Gastrocnemius medialis (tissue), 4 donors: Measurements from ENCODE around the gene MYH9. TPM values are rescaled to one million over a fixed set of nuclear protein-coding genes. Genes with fewer than 3 reads are reported as not detected.
"Not testable (repeated sequence)": the region's sequence is repeated elsewhere in the genome, so short reads cannot be mapped to it uniquely, and the experiment has no call there.

Experiments
- ATAC-seq, 2 donors: fragments of 150-250 bp; one replicate each; pipeline ENCODE4 v1.9.1; 2016
- DNase-seq, 2 donors: peaks; one replicate each; pipeline ENCODE4 v3.0.0-alpha.2; 2019
- H3K27ac ChIP-seq, 4 donors: fragments of 200-600 bp; sonication (generic); 1 replicate in 1 of 4; 2 replicates in 3 of 4; pipeline ENCODE4 v1.5.1; 2016 to 2018; ENCODE audit warnings: mild to moderate bottlenecking in 2 of 4, moderate library complexity in 1 of 4
- H3K27me3 ChIP-seq, 3 donors: fragments of 200-600 bp; sonication (generic) in 2 of 3; 1 replicate in 1 of 3; 2 replicates in 2 of 3; pipeline versions ENCODE4 v1.5.1 to v1.6.0; 2016 to 2019; ENCODE audit warnings: mild to moderate bottlenecking in 1 of 3, moderate library complexity in 1 of 3
- H3K36me3 ChIP-seq, 2 donors: fragments of 200-600 bp; sonication (generic) in 1 of 2; one replicate each; pipeline ENCODE4 v1.5.1; 2017 to 2018
- H3K4me1 ChIP-seq, 2 donors: fragments of 200-600 bp; sonication (generic) in 1 of 2; one replicate each; pipeline ENCODE4 v1.5.1; 2016 to 2017; ENCODE audit warnings: mild to moderate bottlenecking in 2 of 2
- H3K4me3 ChIP-seq, 4 donors: fragments of 200-600 bp; sonication (generic) in 3 of 4; 1 replicate in 1 of 4; 2 replicates in 3 of 4; pipeline ENCODE4 v1.5.1; 2016 to 2019; ENCODE audit warnings: mild to moderate bottlenecking in 2 of 4
- H3K9me3 ChIP-seq, 3 donors: fragments of 200-600 bp; sonication (generic) in 2 of 3; 1 replicate in 1 of 3; 2 replicates in 2 of 3; pipeline ENCODE4 v1.5.1; 2016 to 2019
- POLR2A ChIP-seq, 2 donors: fragments of 450-650 bp; IDR thresholded peaks; one replicate each; pipeline ENCODE4 v1.6.1; 2017; ENCODE audit warnings: antibody characterized with exemption in 2 of 2, mild to moderate bottlenecking in 2 of 2, moderate library complexity in 2 of 2
- in situ Hi-C, 4 donors: fragments of 200-750 bp; cut with MboI; loops; one replicate each; pipeline versions ENCODE4 v1.15.0 to v1.8.0; 2017; ENCODE audit warnings: low sequenced_read_pairs in 4 of 4
- intact Hi-C: fragments of 100-400 bp; cut with DNase I; formaldehyde crosslinking; loops from one replicate; pipeline ENCODE4 v1.15.1; 2023; ENCODE audit warnings: low total_unique reads
- total RNA-seq, 4 donors: library from RNA; depleted of rRNA; stranded (reverse); fragments of >200 nt; gene quantifications; one replicate each; pipeline versions ENCODE4 v1.1.0 to v1.2.3, GENCODE V29; 2016
- TF ChIP-seq, protein P1 (sequence below), 5 experiments: fragments of 450-650 bp in 3 of 5; fragments of 200-600 bp in 2 of 5; sonication (generic) in 2 of 5; IDR thresholded peaks in 4 of 5; conservative IDR thresholded peaks in 1 of 5; 1 replicate in 4 of 5; 2 replicates in 1 of 5; pipeline ENCODE4 v1.5.1; 2016 to 2019; ENCODE audit warnings: antibody characterized with exemption in 5 of 5, mild to moderate bottlenecking in 3 of 5, moderate library complexity in 3 of 5

MYH9 gene
- total RNA-seq, 4 donors from 2014 or later = 38.9 to 115 (median 104) TPM

DNA sequence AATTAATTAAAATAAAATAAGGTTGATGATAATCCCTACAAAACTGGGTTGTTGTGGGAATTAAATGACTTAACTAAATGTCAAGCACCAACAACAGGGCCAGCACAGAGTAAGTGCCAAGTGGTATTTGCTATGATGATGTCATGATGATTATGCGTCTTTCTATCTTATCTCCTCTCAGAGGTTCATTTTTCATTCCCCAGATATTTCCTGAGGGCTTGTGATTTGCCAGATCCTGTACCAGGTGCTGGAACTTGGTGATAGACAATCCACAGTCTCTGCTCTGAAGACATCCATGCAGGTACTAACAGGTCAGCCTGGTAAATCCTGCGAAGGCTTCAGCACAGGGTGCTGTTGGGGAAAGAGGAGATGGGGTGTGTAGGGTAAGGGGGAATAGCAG is 8.1 kb upstream of the MYH9 start:
- no peak for DNase-seq
- H3K4me3 ChIP-seq = no peak overlapping the region
- no peaks in the 10 kb centered on the region for H3K36me3 ChIP-seq
- in situ Hi-C loops = loop anchor here in 1 of 4 donors (10.0 kb wide), 1 partner anchor 49 kb away; no protein-coding TSS in a partner anchor
- no peak for ATAC-seq
- H3K27me3 ChIP-seq = no peaks in the 10 kb centered on the region
- H3K9me3 ChIP-seq = no peaks in the 10 kb centered on the region
- TF ChIP-seq, protein P1, sequence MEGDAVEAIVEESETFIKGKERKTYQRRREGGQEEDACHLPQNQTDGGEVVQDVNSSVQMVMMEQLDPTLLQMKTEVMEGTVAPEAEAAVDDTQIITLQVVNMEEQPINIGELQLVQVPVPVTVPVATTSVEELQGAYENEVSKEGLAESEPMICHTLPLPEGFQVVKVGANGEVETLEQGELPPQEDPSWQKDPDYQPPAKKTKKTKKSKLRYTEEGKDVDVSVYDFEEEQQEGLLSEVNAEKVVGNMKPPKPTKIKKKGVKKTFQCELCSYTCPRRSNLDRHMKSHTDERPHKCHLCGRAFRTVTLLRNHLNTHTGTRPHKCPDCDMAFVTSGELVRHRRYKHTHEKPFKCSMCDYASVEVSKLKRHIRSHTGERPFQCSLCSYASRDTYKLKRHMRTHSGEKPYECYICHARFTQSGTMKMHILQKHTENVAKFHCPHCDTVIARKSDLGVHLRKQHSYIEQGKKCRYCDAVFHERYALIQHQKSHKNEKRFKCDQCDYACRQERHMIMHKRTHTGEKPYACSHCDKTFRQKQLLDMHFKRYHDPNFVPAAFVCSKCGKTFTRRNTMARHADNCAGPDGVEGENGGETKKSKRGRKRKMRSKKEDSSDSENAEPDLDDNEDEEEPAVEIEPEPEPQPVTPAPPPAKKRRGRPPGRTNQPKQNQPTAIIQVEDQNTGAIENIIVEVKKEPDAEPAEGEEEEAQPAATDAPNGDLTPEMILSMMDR (IDR thresholded peaks at IDR 0.05 in 4 of 5, conservative IDR thresholded peaks at IDR 0.05 in 1 of 5) = no peak
- TF ChIP-seq POLR2A (IDR thresholded peaks at IDR 0.05) = no peak
- H3K27ac ChIP-seq = no peak overlapping the region
- intact Hi-C loops = no loop called here
- H3K4me1 ChIP-seq = no peaks in the 10 kb centered on the region

DNA sequence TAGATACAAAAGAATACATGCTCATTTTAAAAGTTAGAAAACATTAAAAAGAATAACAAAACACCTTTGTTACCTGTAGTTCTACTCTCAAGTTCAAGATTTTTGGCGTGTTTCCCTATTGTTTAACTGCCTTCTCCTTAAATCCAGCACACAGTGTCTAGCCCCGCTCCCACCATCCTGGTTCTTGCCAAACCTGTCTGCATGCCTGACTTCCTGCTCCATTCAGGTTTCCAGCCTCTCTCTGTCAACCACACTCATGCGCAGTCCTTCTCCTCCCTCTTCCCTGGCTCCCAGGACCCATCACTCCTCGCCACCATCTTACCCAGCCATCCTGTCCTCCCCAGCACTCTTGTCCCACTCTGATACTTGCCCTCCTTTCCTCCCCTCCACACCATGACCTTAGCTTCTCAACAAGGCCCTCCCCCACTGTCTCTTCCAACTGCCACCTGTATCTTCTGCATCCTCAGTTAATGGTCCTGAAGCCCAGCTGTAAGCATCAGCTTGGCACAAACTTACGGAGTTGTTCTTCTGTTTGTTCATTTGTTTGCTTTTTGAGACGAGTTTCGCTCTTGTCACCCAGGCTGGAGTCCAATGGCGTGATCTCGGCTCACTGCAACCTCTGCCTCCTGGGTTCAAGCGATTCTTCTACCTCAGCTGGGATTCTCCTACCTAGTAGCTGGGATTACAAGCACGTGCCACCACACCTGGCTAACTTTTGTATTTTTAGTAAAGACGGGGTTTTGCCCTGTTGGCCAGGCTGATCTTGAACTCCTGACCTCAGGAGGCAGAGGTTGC is 7.5 kb upstream of the MYH9 start:
- in situ Hi-C loops (loop anchor here in 1 of 4 donors (10.0 kb wide), 1 partner anchor 50 kb away; no protein-coding TSS in a partner anchor), intact Hi-C loops (no loop called here)
- Histone ChIP-seq H3K36me3 (no peaks in the 10 kb centered on the region), H3K4me1 (no peaks in the 10 kb centered on the region), H3K27me3 (no peaks in the 10 kb centered on the region), H3K27ac (no peak overlapping the region), H3K9me3 (no peaks in the 10 kb centered on the region), H3K4me3 (no peak overlapping the region)
- no peak for ATAC-seq
- no peak for TF ChIP-seq POLR2A (IDR thresholded peaks at IDR 0.05)
- TF ChIP-seq, protein P1 (IDR thresholded peaks at IDR 0.05 in 4 of 5, conservative IDR thresholded peaks at IDR 0.05 in 1 of 5) = no peak
- DNase-seq = no peak

DNA sequence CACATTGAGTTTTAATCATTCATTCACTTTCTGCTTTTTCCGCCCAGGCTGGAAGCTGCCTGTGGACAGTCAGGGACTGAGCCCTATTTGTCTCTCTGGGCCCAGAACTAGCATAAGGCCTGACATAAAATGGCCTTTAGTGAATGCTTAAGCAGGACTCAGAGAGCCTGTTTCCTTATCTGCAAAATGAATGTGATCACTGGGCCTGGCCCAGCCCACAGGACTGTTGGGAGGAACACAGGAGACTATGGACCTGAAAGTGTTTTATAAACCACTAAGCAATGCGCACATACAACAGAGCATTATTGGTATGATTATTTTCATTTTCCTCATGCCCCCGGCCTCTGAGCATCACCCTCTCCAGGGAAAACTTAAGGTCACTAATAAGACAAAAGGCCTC is 3.9 kb upstream of the MYH9 start:
- no peak for TF ChIP-seq POLR2A (IDR thresholded peaks at IDR 0.05)
- TF ChIP-seq, protein P1 (IDR thresholded peaks at IDR 0.05 in 4 of 5, conservative IDR thresholded peaks at IDR 0.05 in 1 of 5) = no peak
- Histone ChIP-seq H3K4me3 (no peak overlapping the region), H3K27me3 (no peaks in the 10 kb centered on the region), H3K4me1 (peaks cover 3 to 9% of the 10 kb centered on the region in 2 donors), H3K36me3 (no peaks in the 10 kb centered on the region), H3K27ac (no peak overlapping the region), H3K9me3 (no peaks in the 10 kb centered on the region)
- DNase-seq = no peak
- ATAC-seq = no peak
- in situ Hi-C loops = loop anchor here in 1 of 4 donors (10.0 kb wide), 1 partner anchor 53 kb away; no protein-coding TSS in a partner anchor
- intact Hi-C loops = no loop called here

DNA sequence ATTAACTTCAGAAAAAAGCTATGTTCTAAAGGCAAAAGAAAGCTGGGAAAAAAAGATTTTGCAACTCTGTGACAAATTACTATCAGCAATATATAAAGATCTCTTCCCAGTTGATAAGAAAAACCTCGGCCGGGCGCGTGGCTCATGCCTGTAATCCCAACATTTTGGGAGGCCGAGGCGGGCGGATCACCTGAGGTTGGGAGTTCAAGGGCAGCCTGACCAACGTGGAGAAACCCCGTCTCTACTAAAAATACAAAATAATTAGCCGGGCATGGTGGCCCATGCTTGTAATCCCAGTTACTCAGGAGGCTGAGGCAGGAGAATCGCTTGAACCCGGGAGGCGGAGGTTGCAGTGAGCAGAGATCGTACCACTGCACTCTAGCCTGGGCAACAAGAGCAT is 1.4 kb upstream of the MYH9 start:
- H3K9me3 ChIP-seq, in situ Hi-C loops, H3K27ac ChIP-seq, H3K27me3 ChIP-seq, H3K36me3 ChIP-seq, DNase-seq, H3K4me3 ChIP-seq, ATAC-seq: not testable (repeated sequence)
- intact Hi-C loops = loop anchor here (2.0 kb wide), 1 partner anchor 62 kb away; no protein-coding TSS in a partner anchor
- H3K4me1 ChIP-seq = peaks cover 17 to 31% of the 10 kb centered on the region in 2 donors

DNA sequence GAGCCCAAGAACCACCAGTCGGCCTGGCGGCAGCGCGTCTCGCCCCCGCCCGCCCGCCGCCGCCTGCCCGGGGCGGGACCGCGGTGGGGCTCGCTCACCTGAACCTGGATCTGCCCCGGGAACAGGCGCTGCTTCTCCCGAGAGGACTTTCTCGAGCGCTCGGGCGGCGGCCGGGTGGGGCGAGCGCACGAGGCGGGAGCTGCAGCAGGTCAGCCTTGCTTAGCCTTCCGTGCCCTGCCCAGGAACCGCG is 133 bp downstream of the MYH9 start:
- TF ChIP-seq POLR2A (IDR thresholded peaks at IDR 0.05) = peak; percentile 99
- TF ChIP-seq, protein P1 (IDR thresholded peaks at IDR 0.05 in 4 of 5, conservative IDR thresholded peaks at IDR 0.05 in 1 of 5) = peak in 1 of 5 experiments; percentile 44
- Histone ChIP-seq H3K9me3 (no peaks in the 10 kb centered on the region), H3K4me3 (peak overlapping the region; percentile 73 to 93 (median 84)), H3K4me1 (peaks cover 27 to 44% of the 10 kb centered on the region in 2 donors), H3K27ac (peak overlapping the region; percentile 84 to 97 (median 92)), H3K36me3 (no peaks in the 10 kb centered on the region), H3K27me3 (no peaks in the 10 kb centered on the region)
- DNase-seq (no peak), ATAC-seq (peak; percentile 39 to 54)
- in situ Hi-C loops (no loop called here), intact Hi-C loops (loop anchor here (2.0 kb wide), 3 partner anchors 61 to 87 kb away; no protein-coding TSS in a partner anchor)
